GM21723 (cell line): ENCODE data around the gene YIPF3.
A peak's percentile ranks its signal among the peaks of the same experiment; 100 is the strongest.
"Not testable (repeated sequence)": the region's sequence is repeated elsewhere in the genome, so short reads cannot be mapped to it uniquely, and the experiment has no call there.

Source experiments
- ATAC-seq: cut with Tn5 transposase; IDR thresholded peaks from one replicate; pipeline ENCODE4 v1.9.1; 2021; ENCODE audit warnings: mild to moderate bottlenecking, moderate library complexity; ENCODE audit not compliant: unreplicated experiment

The YIPF3 gene

GRCh38 chr6:43509984-43510826 lies 6.5 kb downstream of the YIPF3 start, which contains the start of gene LRRC73:
TSS of gene LRRC73 (minus strand) at chr6:43510346. CDS start at chr6:43509785, 561 bp downstream.
- ATAC-seq, result peak; percentile 61

DNA sequence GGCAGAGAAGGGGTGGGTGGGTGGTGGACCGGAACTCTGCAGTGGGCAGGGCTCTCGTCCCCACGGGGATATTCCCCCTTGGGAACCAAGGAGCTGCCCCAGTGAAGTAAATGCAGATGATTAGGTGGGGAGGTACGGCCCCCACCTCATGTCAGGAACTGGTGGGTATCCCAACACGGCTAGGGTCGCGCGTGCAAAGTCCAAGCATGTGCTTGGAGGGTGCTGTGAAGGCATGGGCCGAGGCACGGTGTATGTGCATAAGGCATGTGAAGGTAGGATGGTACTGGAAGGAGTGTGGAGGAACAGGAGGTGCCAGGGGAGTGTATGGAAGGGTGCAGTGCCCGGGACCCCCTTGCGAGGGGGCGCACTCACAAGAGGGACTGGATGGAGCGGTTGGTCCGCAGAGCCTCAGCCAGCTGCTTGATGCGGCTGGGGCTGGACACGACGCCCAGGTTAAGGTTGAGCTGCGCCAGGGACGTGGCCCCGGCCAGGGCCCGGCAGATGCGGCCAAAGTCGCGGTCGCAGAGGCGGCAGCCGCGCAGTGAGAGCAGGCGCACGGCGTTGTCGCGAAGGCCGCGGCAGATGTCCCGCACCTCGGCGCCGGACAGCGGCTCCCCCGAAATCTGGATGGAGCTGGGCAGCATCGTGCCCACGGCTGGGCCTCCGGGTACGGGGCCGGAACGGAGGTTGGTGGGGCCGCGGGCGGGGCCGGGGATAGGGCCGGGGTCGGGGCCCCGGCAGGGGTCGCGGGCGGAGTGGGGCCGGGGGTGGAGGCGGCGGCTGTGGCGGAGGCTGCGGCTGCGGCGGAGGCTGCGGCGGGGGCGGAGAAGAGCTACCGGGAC lies 7.4 kb downstream of the YIPF3 start:
- no peak for ATAC-seq

- no peak for ATAC-seq
Observed at GRCh38 chr6:43508481-43509141, 8.1 kb downstream of the YIPF3 start.

DNA sequence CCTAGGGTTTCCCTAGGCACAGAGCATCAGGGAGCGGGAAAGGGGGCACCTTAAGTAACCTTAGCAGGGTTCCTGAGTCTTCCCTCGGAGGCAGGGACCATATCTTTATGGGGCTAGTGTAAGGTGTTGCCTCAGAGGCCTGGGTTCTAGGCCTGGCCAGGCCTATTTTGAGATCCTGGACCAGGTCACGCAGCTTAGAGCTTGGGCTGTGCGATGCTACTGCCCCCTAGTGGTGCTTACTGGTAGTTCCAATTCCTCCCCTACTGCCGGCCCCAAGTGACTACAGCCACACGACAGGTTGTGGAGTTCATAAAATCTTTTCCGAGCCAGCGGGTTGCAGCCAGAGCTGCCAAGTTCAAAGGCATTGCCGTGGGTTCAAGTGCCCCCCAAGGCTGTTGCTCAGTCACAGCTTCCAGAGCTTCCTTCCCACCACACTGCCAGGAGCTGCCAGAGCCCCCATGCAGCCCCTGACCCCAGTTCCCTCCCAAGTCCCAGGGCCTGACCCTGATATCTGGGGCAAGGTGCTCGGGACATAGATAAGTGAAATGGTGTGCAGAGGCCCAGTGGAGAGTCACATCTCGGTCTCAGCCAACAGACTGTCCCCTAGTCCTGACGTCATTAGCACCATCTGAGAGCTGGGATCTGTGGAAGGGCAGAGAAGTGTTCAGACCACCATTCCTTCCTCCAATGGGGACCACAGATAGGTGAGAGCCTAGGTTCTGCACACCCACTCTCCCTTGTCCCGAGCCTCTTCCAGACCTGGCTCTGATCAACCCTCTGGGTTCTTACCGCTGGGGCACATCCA lies 9.9 kb downstream of the YIPF3 start:
- peak; percentile 52 for ATAC-seq

DNA sequence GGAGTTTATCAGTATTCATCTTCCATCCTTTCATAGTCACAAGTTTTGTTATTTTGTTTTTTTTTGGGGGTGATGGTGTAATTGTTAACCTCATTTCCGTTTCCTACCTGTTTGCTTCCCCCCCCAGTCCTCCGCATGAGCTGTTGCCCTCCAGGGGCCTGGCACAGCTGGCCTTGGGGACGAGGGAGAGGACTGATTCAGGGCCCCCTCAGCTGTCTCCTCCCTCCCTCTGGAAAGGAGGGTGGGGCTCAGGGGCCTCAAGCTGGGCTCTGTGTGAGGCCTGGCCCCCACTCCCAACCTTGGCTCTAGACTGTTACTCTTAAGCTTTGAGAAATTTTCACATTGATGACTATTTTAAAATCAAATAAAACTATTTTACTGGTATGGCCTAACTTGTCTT lies 10.6 kb downstream of the YIPF3 start:
- ATAC-seq, result no peak

DNA sequence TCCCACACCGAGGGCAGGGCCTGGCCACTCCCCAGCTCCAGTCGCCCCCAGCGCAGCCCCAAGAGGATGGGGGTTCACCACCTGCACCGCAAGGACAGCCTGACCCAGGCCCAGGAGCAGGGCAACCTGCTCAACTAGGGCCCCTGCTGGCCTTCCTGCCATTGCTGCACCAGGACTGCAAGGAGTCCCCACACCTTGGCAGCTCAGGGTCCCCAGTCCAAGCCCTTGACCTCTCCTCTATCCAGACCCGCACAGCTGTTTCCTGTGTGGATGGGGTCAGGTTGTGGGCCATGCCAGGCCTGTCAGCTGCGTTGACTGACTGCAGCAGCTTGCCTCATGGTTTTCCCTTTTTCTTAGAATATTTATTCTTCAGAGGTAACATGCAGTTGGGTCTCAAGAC lies 11.0 kb downstream of the YIPF3 start:
- ATAC-seq, result no peak

DNA sequence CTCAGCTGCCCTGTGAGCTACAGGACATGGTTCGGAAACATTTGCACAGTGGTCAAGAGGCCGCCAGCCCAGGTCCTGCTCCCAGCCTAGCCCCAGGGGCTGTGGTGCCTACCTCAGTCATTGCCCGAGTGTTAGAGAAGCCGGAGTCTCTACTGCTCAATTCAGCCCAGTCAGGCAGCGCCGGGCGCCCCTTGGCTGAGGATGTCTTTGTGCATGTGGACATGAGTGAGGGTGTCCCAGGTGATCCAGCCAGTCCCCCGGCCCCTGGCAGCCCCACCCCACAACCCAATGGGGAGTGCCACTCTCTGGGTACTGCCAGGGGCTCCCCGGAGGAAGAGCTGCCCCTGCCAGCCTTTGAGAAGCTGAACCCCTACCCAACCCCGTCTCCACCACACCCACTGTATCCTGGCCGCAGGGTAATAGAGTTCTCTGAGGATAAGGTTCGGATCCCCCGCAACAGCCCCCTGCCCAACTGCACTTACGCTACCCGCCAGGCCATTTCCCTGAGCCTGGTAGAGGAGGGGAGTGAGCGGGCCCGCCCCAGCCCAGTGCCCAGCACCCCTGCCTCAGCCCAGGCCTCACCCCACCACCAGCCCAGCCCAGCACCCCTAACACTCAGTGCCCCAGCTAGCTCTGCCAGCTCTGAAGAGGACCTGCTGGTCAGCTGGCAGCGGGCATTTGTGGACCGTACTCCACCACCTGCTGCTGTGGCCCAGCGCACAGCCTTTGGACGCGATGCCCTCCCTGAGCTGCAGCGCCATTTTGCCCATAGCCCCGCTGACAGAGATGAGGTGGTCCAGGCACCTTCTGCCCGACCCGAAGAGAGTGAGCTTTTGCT lies 11.8 kb downstream of the YIPF3 start:
- no peak for ATAC-seq

GRCh38 chr6:43503443-43503842 lies 13.3 kb downstream of the YIPF3 start:
- ATAC-seq, result no peak

DNA sequence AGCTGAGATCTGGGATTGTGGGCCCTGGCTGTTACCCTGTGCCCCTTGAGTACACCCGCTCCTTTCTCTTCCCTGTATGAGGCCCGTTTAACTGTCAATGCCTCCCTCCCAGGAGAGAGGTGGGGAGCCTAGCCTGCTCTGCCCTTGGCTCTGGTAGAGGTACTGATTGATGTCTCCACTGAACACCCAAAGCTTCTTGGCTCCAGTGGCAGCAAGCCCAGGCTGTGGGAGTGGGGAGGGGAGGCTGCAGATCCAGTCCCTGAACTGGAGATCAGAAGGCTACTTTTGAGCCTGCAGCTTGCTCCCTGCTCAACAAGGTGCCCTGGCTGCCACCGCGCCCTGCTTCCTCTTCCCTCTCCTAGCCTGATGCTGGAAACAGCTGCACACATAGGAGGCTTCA lies 14.1 kb downstream of the YIPF3 start:
- ATAC-seq, result no peak

GRCh38 chr6:43500921-43501320 lies 15.8 kb downstream of the YIPF3 start:
- ATAC-seq, result no peak

DNA sequence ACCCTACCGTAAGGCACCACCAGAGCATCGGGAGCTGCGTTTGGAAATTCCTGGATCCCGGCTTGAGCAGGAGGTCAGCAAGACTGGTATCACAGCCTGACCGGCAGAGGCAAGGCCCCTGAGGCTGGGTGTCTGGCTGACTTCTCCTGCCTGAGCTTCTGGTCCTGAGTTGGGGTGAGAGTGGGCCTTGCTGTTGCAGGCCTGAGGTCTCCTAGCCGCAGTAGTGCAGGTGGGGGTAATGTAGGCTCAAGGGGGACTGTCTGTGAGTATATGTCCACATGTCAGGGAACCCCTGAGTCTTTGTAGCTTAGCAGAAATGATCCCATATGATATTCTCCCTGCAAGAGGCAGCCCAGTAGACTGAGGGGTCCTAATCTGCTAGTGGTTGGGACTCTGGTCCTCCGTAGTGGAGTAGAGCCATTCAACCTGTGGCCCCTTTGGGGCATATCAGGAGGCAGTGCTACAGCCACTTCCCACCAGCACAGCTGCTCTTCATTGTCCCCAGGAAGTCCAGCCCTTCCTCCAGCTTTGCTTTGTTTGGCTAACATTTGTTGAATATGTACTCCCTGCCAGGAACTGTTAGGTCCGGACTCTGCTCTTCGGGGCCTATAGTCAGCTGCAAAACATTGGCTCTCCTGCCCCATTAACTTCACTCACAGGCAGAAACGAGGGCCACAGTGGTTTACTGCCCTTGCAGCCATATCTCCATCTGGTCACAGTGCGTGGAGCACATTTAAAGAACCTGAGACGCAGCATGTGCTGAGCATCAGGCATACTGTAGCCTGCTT lies 17.5 kb downstream of the YIPF3 start:
- ATAC-seq, result no peak

- ATAC-seq, result not testable (repeated sequence)
Observed at GRCh38 chr6:43498291-43498690, 18.4 kb downstream of the YIPF3 start.

DNA sequence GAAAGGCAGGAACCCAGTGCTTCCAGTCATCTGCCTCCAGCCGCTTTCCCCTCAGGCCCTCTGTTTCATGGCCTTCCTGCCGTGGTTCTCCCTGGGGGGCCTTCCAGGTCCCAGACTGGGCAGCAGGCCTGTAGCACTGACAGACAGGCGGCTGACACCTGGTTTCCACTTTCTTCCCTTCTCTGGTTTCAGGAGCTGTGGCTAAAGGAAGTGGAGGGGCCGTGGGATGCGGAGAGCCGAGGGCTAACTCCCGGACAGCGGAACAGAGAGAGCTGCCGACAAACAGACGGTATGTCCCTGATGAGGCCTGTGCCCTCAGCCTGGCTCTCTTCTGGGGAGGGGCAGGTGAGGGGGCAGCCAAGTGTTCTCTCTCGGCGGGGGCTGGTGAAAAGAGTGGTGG lies 19.0 kb downstream of the YIPF3 start:
- no peak for ATAC-seq

DNA sequence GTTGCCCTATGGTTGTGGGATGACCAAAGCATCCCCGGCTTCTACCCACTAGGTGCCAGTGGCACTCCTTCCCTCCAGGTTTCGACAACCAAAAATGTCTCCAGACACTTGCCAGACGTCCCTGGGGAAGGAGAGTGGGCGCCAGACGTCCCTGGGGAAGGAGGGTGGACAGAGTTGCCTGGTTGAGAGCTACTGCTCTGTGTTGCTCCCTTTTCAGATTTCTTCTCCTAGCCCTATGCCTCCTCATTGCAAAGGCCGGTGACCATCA lies 19.7 kb downstream of the YIPF3 start:
- ATAC-seq, result no peak

- no peak for ATAC-seq
Observed at GRCh38 chr6:43496370-43497128, 20.2 kb downstream of the YIPF3 start.

GRCh38 chr6:43495409-43495941 lies 21.3 kb downstream of the YIPF3 start:
- no peak for ATAC-seq

DNA sequence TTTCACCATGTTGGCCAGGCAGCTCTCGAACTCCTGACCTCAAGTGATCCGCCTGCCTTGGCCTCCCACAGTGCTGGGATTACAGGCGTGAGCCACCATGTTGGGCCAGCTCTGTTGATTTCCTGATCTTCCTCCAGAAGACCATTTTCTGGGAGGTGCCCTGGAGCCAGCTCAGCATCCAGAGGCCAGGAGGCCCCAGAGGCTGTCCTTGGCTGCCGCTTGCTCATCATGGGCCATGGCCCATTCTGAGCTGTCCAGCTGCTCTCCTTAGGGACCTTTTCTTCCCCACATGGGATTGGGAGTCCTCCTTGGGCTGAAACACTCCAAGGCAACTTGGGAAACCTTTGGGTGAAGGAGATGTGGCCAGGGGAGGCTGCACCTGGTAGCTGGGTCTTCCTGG lies 22.0 kb downstream of the YIPF3 start:
- ATAC-seq, result no peak

- ATAC-seq, result no peak
Observed at GRCh38 chr6:43494321-43494720, 22.4 kb downstream of the YIPF3 start.
